Esophagus muscularis mucosa (tissue), 4 donors: ENCODE measurements around the gene PLXDC2. TPM values are rescaled to one million over a fixed set of nuclear protein-coding genes. Genes with fewer than 3 reads are reported as not detected.

Source experiments
- DNase-seq: peaks from one replicate; pipeline ENCODE4 v3.0.0-alpha.2; 2017; ENCODE audit errors: extremely low spot score
- H3K27ac ChIP-seq, 4 donors: fragments of 200-600 bp; sonication (generic); replicated peaks in 1 of 4; 1 replicate in 3 of 4; 2 replicates in 1 of 4; pipeline ENCODE4 v1.5.1; 2016 to 2019; ENCODE audit warnings: mild to moderate bottlenecking in 1 of 4
- H3K27me3 ChIP-seq, 4 donors: fragments of 200-600 bp; sonication (generic); one replicate each; pipeline versions ENCODE4 v1.5.1 to v1.6.0; 2016 to 2019
- H3K36me3 ChIP-seq, 4 donors: fragments of 200-600 bp; sonication (generic); one replicate each; pipeline ENCODE4 v1.5.1; 2016 to 2019
- H3K4me1 ChIP-seq, 4 donors: fragments of 200-600 bp; sonication (generic); one replicate each; pipeline ENCODE4 v1.5.1; 2016 to 2019
- H3K4me3 ChIP-seq, 4 donors: fragments of 200-600 bp; sonication (generic); 1 replicate in 2 of 4; 2 replicates in 2 of 4; pipeline ENCODE4 v1.5.1; 2016 to 2019; ENCODE audit warnings: mild to moderate bottlenecking in 4 of 4, moderate library complexity in 1 of 4
- H3K9me3 ChIP-seq, 4 donors: fragments of 200-600 bp; sonication (generic); 1 replicate in 3 of 4; 2 replicates in 1 of 4; pipeline ENCODE4 v1.5.1; 2016 to 2019
- CTCF ChIP-seq, 3 experiments: fragments of 200-600 bp in 2 of 3; fragments of 450-650 bp in 1 of 3; sonication (generic) in 2 of 3; IDR thresholded peaks; one replicate each; pipeline ENCODE4 v1.5.1; 2017 to 2019; ENCODE audit warnings: antibody characterized with exemption in 3 of 3, mild to moderate bottlenecking in 2 of 3, moderate library complexity in 1 of 3
- EP300 ChIP-seq: sonication (generic); formaldehyde crosslinking; IDR thresholded peaks from one replicate; pipeline ENCODE4 v1.6.1; 2017; ENCODE audit warnings: antibody characterized with exemption
- POLR2A ChIP-seq: fragments of 450-650 bp; IDR thresholded peaks from one replicate; pipeline ENCODE4 v1.6.1; 2017; ENCODE audit warnings: antibody characterized with exemption, moderate library complexity, mild to moderate bottlenecking, low read depth
- POLR2AphosphoS5 ChIP-seq, 2 donors: sonication (generic); formaldehyde crosslinking; IDR thresholded peaks; one replicate each; pipeline ENCODE4 v1.6.1; 2017; ENCODE audit warnings: antibody characterized with exemption in 2 of 2
- whole genome bisulfite sequencing: methylation state at CpG from one replicate; pipeline ENCODE4 v1.1.5; 2018; 5-methylcytosine and 5-hydroxymethylcytosine counted together
- intact Hi-C: fragments of 100-400 bp; cut with DNase I; formaldehyde crosslinking; loops from one replicate; pipeline ENCODE4 v1.15.1; 2023
- total RNA-seq, 4 donors: library from RNA; depleted of rRNA; stranded (reverse); fragments of >200 nt; gene quantifications; one replicate each; pipeline versions ENCODE4 v1.1.0 to v1.2.1, GENCODE V29; 2016

Gene PLXDC2
- total RNA-seq, 4 donors from 2014 or later, result 28.7 to 54.2 (median 42.4) TPM

- intact Hi-C loops, result no loop called here
These were observed 341.1 kb downstream of the PLXDC2 start for GRCh38 chr10:20157314-20157713.

GRCh38 chr10:20158086-20158485 lies 341.9 kb downstream of the PLXDC2 start:
- no peak overlapping the region for H3K27ac ChIP-seq
- 86% methylated on average over 4 of the region's 4 CpGs for WGBS
- H3K36me3 ChIP-seq, result no peaks in the 10 kb centered on the region
- no peak for TF ChIP-seq POLR2AphosphoS5 (IDR thresholded peaks at IDR 0.05)
- no peak for TF ChIP-seq EP300
- TF ChIP-seq POLR2A, result no peak
- no peak for TF ChIP-seq CTCF (IDR thresholded peaks at IDR 0.05)
- H3K9me3 ChIP-seq, result no peaks in the 10 kb centered on the region
- H3K4me1 ChIP-seq, result no peaks in the 10 kb centered on the region
- intact Hi-C loops, result no loop called here
- no peak for DNase-seq
- no peaks in the 10 kb centered on the region for H3K27me3 ChIP-seq
- H3K4me3 ChIP-seq, result no peak overlapping the region

More at GRCh38 chr10:20157314-20157713, 341.1 kb downstream of the PLXDC2 start:
- DNase-seq, result no peak
- Histone ChIP-seq H3K27me3 (no peaks in the 10 kb centered on the region), H3K4me3 (no peak overlapping the region), H3K4me1 (no peaks in the 10 kb centered on the region), H3K27ac (no peak overlapping the region), H3K9me3 (no peaks in the 10 kb centered on the region), H3K36me3 (no peaks in the 10 kb centered on the region)
- 96% methylated on average over 1 of the region's 1 CpG for WGBS
- TF ChIP-seq POLR2A, result no peak

GRCh38 chr10:20162123-20162522 lies 345.9 kb downstream of the PLXDC2 start:
- TF ChIP-seq EP300 (no peak), POLR2A (no peak), POLR2AphosphoS5 (IDR thresholded peaks at IDR 0.05) (no peak), CTCF (IDR thresholded peaks at IDR 0.05) (no peak)

GRCh38 chr10:20166096-20166675 lies 350.0 kb downstream of the PLXDC2 start:
- WGBS, result 90% methylated on average over 5 of the region's 5 CpGs

More at GRCh38 chr10:20162123-20162522, 345.9 kb downstream of the PLXDC2 start:
- H3K27ac ChIP-seq, result no peak overlapping the region
- intact Hi-C loops, result no loop called here
- peaks cover 0 to 6% (median 0%) of the 10 kb centered on the region in 4 donors for H3K36me3 ChIP-seq
- H3K27me3 ChIP-seq, result no peaks in the 10 kb centered on the region
- no peak for DNase-seq
- no peaks in the 10 kb centered on the region for H3K4me1 ChIP-seq
- no peak overlapping the region for H3K4me3 ChIP-seq
- no peaks in the 10 kb centered on the region for H3K9me3 ChIP-seq

GRCh38 chr10:20170661-20171060 lies 354.4 kb downstream of the PLXDC2 start:
- TF ChIP-seq POLR2A, result no peak
- TF ChIP-seq EP300, result no peak
- TF ChIP-seq CTCF (IDR thresholded peaks at IDR 0.05), result no peak
- no peak for TF ChIP-seq POLR2AphosphoS5 (IDR thresholded peaks at IDR 0.05)
- Histone ChIP-seq H3K4me1 (no peaks in the 10 kb centered on the region), H3K27me3 (no peaks in the 10 kb centered on the region), H3K4me3 (no peak overlapping the region), H3K9me3 (no peaks in the 10 kb centered on the region), H3K36me3 (no peaks in the 10 kb centered on the region), H3K27ac (no peak overlapping the region)
- intact Hi-C loops, result no loop called here
- no peak for DNase-seq
- 89% methylated on average over 2 of the region's 2 CpGs for WGBS

More at GRCh38 chr10:20166096-20166675, 350.0 kb downstream of the PLXDC2 start:
- H3K27me3 ChIP-seq, result no peaks in the 10 kb centered on the region
- no peak for TF ChIP-seq POLR2AphosphoS5 (IDR thresholded peaks at IDR 0.05)
- H3K36me3 ChIP-seq, result peaks cover 0 to 6% (median 0%) of the 10 kb centered on the region in 4 donors
- H3K4me1 ChIP-seq, result no peaks in the 10 kb centered on the region
- intact Hi-C loops, result no loop called here
- no peaks in the 10 kb centered on the region for H3K9me3 ChIP-seq
- no peak for DNase-seq
- no peak overlapping the region for H3K4me3 ChIP-seq
- H3K27ac ChIP-seq, result no peak overlapping the region

GRCh38 chr10:20173046-20173445 lies 356.8 kb downstream of the PLXDC2 start:
- Histone ChIP-seq H3K4me3 (no peak overlapping the region), H3K27me3 (no peaks in the 10 kb centered on the region), H3K9me3 (no peaks in the 10 kb centered on the region), H3K27ac (no peak overlapping the region), H3K4me1 (no peaks in the 10 kb centered on the region), H3K36me3 (peaks cover 0 to 9% (median 0%) of the 10 kb centered on the region in 4 donors)
- no peak for DNase-seq
- TF ChIP-seq POLR2A, result no peak
- TF ChIP-seq CTCF (IDR thresholded peaks at IDR 0.05), result no peak
- intact Hi-C loops, result no loop called here
- WGBS, result 79% methylated on average over 3 of the region's 3 CpGs
